Measurements from ENCODE around the gene NDUFS1.

GRCh38 chr2:206127656-206128055 is 31.6 kb downstream of the NDUFS1 start:
- TF ChIP-seq GATA3 (IDR thresholded peaks at IDR 0.05; ENCODE audit: low read depth, low read length) (no peak), GATA2 (IDR thresholded peaks at IDR 0.05; ENCODE audit: low read depth, low read length) (no peak)
